Glutamatergic neuron (in vitro differentiated cells): ENCODE data around the gene PDK2. TPM values are rescaled to one million over a fixed set of nuclear protein-coding genes. Genes with fewer than 3 reads are reported as not detected.

ENCODE experiments used
- DNase-seq: peaks from one replicate; pipeline ENCODE4 v3.0.0; 2022
- H3K27ac Mint-ChIP-seq: one replicate; pipeline ENCODE4 v1.8.0; 2020; ENCODE audit warnings: mild to moderate bottlenecking, mixed read lengths, inconsistent platforms; ENCODE audit not compliant: unreplicated experiment
- H3K27me3 Mint-ChIP-seq: one replicate; pipeline ENCODE4 v1.8.0; 2020; ENCODE audit warnings: mild to moderate bottlenecking, moderate library complexity, mixed read lengths, inconsistent platforms; ENCODE audit not compliant: unreplicated experiment
- H3K36me3 Mint-ChIP-seq: one replicate; pipeline ENCODE4 v1.8.0; 2020; ENCODE audit warnings: mild to moderate bottlenecking, mixed read lengths, inconsistent platforms; ENCODE audit not compliant: unreplicated experiment
- H3K4me1 Mint-ChIP-seq: one replicate; pipeline ENCODE4 v1.8.0; 2020; ENCODE audit warnings: mild to moderate bottlenecking, low read depth, mixed read lengths, inconsistent platforms; ENCODE audit not compliant: unreplicated experiment
- H3K4me3 Mint-ChIP-seq: one replicate; pipeline ENCODE4 v1.8.0; 2020; ENCODE audit warnings: mild to moderate bottlenecking, mixed read lengths, inconsistent platforms; ENCODE audit not compliant: unreplicated experiment
- H3K9me3 Mint-ChIP-seq: one replicate; pipeline ENCODE4 v1.8.0; 2020; ENCODE audit warnings: mild to moderate bottlenecking, moderate library complexity, mixed read lengths, inconsistent platforms; ENCODE audit not compliant: unreplicated experiment
- CTCF ChIP-seq: fragments of 200-600 bp; sonication (generic); IDR thresholded peaks from one replicate; pipeline ENCODE4 v1.5.0; 2021; ENCODE audit not compliant: partially characterized antibody, unreplicated experiment
- total RNA-seq: library from RNA; stranded (reverse); fragmentation: NEBNext Ultra II Directional; extraction: Animal tissue kit (Norgen Biotek cat#: 25700); gene quantifications from one replicate; pipeline ENCODE4 v1.2.1, GENCODE V29; 2021; ENCODE audit not compliant: unreplicated experiment

Gene PDK2
- total RNA-seq, 1 donor from 2014 or later: 36.9 TPM

GRCh38 chr17:50129353-50129727, 34.2 kb downstream of the PDK2 start:
- Mint-ChIP-seq H3K4me3 (peak overlapping the region; percentile 100), H3K4me1 (peaks cover 30% of the 10 kb centered on the region), H3K27ac (peak overlapping the region; percentile 94), H3K9me3 (peaks cover 13% of the 10 kb centered on the region), H3K27me3 (peaks cover 24% of the 10 kb centered on the region), H3K36me3 (no peaks in the 10 kb centered on the region)
- no peak for TF ChIP-seq CTCF
- no peak for DNase-seq

GRCh38 chr17:50129728-50130558, 34.8 kb downstream of the PDK2 start, which contains the start of gene SAMD14:
Gene SAMD14, minus strand, starts transcription at chr17:50130160. Its CDS starts 5,201 bp downstream, at chr17:50124959.
- no peak for TF ChIP-seq CTCF
- Mint-ChIP-seq H3K27ac (peak within 1 kb of the TSS; percentile 99), H3K27me3 (peaks cover 22% of the 10 kb centered on the region), H3K36me3 (no peaks in the 10 kb centered on the region), H3K9me3 (peaks cover 13% of the 10 kb centered on the region), H3K4me1 (peaks cover 27% of the 10 kb centered on the region), H3K4me3 (peak within 1 kb of the TSS; percentile 100)
- DNase-seq: peak; percentile 82

- Mint-ChIP-seq H3K36me3 (no peaks in the 10 kb centered on the region), H3K4me1 (peaks cover 23% of the 10 kb centered on the region), H3K9me3 (peaks cover 11% of the 10 kb centered on the region), H3K4me3 (peak overlapping the region; percentile 47), H3K27me3 (peaks cover 19% of the 10 kb centered on the region), H3K27ac (peak overlapping the region; percentile 72)
- no peak for DNase-seq
- TF ChIP-seq CTCF: no peak
These were observed 35.6 kb downstream of the PDK2 start for GRCh38 chr17:50130559-50131305.

GRCh38 chr17:50132104-50132794, 37.1 kb downstream of the PDK2 start:
- Mint-ChIP-seq H3K27ac (no peak overlapping the region), H3K9me3 (peaks cover 13% of the 10 kb centered on the region), H3K4me3 (no peak overlapping the region), H3K27me3 (peaks cover 24% of the 10 kb centered on the region), H3K36me3 (no peaks in the 10 kb centered on the region), H3K4me1 (peaks cover 22% of the 10 kb centered on the region)
- peak; percentile 7 for DNase-seq
- no peak for TF ChIP-seq CTCF
